Naive thymus-derived CD4-positive, alpha-beta T cell (primary cell): Measurements from ENCODE around the gene UBE3B. TPM values are rescaled to one million over a fixed set of nuclear protein-coding genes. Genes with fewer than 3 reads are reported as not detected.

Experiments
- ATAC-seq: fragments of 150-1000 bp; cut with Tn5 transposase; 2 replicates; pipeline ENCODE4 v1.10.0; 2021; ENCODE audit warnings: mild to moderate bottlenecking, moderate library complexity
- CTCF ChIA-PET: fragments of 350-600 bp; sonication (Branson Sonifier 250); formaldehyde crosslinking; loops from one replicate; lab custom pipeline; 2021; ENCODE audit warnings: antibody characterized with exemption; lab: Charles Lee
- POLR2A ChIA-PET: fragments of 350-600 bp; sonication (Branson Sonifier 250); formaldehyde crosslinking; loops from one replicate; lab custom pipeline; 2021; ENCODE audit warnings: antibody characterized with exemption, inconsistent platforms; lab: Charles Lee
- DNase-seq, 9 donors: peaks; one replicate each; pipeline versions ENCODE4 v3.0.0 to v3.0.0-alpha.2; 2020 to 2022; ENCODE audit warnings: mixed read lengths in 1 of 9
- H3K27ac ChIP-seq: one replicate; pipeline ENCODE4 v1.7.0; 2013; ENCODE audit warnings: mild to moderate bottlenecking, low read depth, low read length, moderate library complexity
- H3K27me3 ChIP-seq, 2 donors: one replicate each; pipeline ENCODE4 v1.7.0; 2013; ENCODE audit warnings: low read length in 2 of 2, mild to moderate bottlenecking in 2 of 2, moderate library complexity in 2 of 2; ENCODE audit not compliant: control insufficient read depth in 2 of 2, insufficient read depth in 2 of 2
- H3K36me3 ChIP-seq, 3 experiments: 1 replicate in 2 of 3; 2 replicates in 1 of 3; pipeline ENCODE4 v1.7.0; 2013; ENCODE audit warnings: low read length in 3 of 3, mild to moderate bottlenecking in 3 of 3, moderate library complexity in 1 of 3; ENCODE audit not compliant: insufficient read depth in 3 of 3, control insufficient read depth in 2 of 3
- H3K4me1 ChIP-seq, 2 donors: one replicate each; pipeline ENCODE4 v1.7.0; 2013; ENCODE audit warnings: low read length in 2 of 2, mild to moderate bottlenecking in 2 of 2, moderate library complexity in 1 of 2; ENCODE audit not compliant: control insufficient read depth in 2 of 2, insufficient read depth in 2 of 2
- H3K4me3 ChIP-seq: 2 replicates; pipeline ENCODE4 v1.7.0; 2013; ENCODE audit warnings: mild to moderate bottlenecking, low read length
- H3K9me3 ChIP-seq, 3 experiments: 1 replicate in 2 of 3; 2 replicates in 1 of 3; pipeline ENCODE4 v1.7.0; 2013; ENCODE audit warnings: low read length in 3 of 3; ENCODE audit not compliant: control insufficient read depth in 2 of 3
- H3K27ac Mint-ChIP-seq, 9 donors: one replicate each; pipeline ENCODE4 v1.8.0; 2020 to 2022; ENCODE audit warnings: mixed read lengths in 9 of 9, mild to moderate bottlenecking in 8 of 9, moderate library complexity in 5 of 9, inconsistent platforms in 2 of 9
- H3K27me3 Mint-ChIP-seq, 5 donors: one replicate each; pipeline ENCODE4 v1.8.0; 2021 to 2022; ENCODE audit warnings: mixed read lengths in 5 of 5, mild to moderate bottlenecking in 1 of 5
- H3K36me3 Mint-ChIP-seq, 5 donors: one replicate each; pipeline ENCODE4 v1.8.0; 2020 to 2022; ENCODE audit warnings: mixed read lengths in 5 of 5, mild to moderate bottlenecking in 3 of 5, inconsistent platforms in 1 of 5
- H3K4me1 Mint-ChIP-seq, 7 donors: one replicate each; pipeline ENCODE4 v1.8.0; 2020 to 2022; ENCODE audit warnings: mixed read lengths in 7 of 7, mild to moderate bottlenecking in 3 of 7, inconsistent platforms in 1 of 7
- H3K4me3 Mint-ChIP-seq, 10 donors: one replicate each; pipeline ENCODE4 v1.8.0; 2020 to 2022; ENCODE audit warnings: mild to moderate bottlenecking in 10 of 10, mixed read lengths in 10 of 10, moderate library complexity in 6 of 10, inconsistent platforms in 2 of 10
- H3K9me3 Mint-ChIP-seq, 11 donors: one replicate each; pipeline ENCODE4 v1.8.0; 2020 to 2022; ENCODE audit warnings: mixed read lengths in 11 of 11, mild to moderate bottlenecking in 4 of 11, inconsistent platforms in 1 of 11, moderate library complexity in 1 of 11
- intact Hi-C, 2 donors: fragments of 100-400 bp; cut with micrococcal nuclease; formaldehyde crosslinking; loops; one replicate each; pipeline ENCODE4 v1.15.1; 2023
- polyA plus RNA-seq, 2 donors: library from polyadenylated mRNA; unstranded; fragments of 300-500 nt; fragmentation: Illumina TruSeq; gene quantifications; one replicate each; pipeline ENCODE4 v1.2.3, GENCODE V29; 2021
- total RNA-seq, 6 experiments: library from RNA in 5 of 6; stranded (reverse) in 5 of 6; gene quantifications; 1 replicate in 5 of 6; 2 replicates in 1 of 6; pipeline ENCODE4 v1.2.3 and lab custom pipeline; 2021 to 2026

UBE3B gene
- total and polyA plus RNA-seq, 7 experiments from 2014 or later, result 20.2 to 62.8 (median 34.9) TPM

DNA sequence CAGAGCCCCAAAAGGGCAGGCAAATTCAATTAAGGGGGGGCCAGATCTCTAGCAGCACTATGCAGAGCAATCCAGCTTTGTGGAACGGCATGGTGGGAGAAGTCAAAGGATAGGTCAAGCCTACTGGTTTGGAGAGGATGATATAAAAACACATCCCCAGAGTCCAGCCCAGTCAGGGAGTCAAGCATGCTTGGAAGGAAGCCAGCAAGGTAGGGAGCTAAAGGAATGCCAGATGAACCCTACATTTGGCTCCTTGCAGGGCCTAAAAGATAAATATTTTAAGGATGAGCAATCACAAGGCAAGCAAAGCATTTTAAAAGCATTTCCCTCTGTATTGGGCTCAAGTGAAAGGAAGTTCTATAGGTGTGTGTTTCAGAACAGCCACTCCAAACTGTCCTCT, 21.7 kb upstream of the UBE3B start:
- H3K4me3 Mint-ChIP-seq, result no peak overlapping the region
- no peaks in the 10 kb centered on the region for H3K9me3 Mint-ChIP-seq
- intact Hi-C loops, result no loop called here
- no peaks in the 10 kb centered on the region for H3K4me1 ChIP-seq
- DNase-seq (no peak), ATAC-seq (no peak)
- peaks cover 10 to 45% (median 17%) of the 10 kb centered on the region in 7 donors for H3K4me1 Mint-ChIP-seq
- no peaks in the 10 kb centered on the region for H3K27me3 Mint-ChIP-seq
- no peak overlapping the region for H3K27ac ChIP-seq
- CTCF ChIA-PET, result no interaction called here
- H3K4me3 ChIP-seq, result no peak overlapping the region
- peaks cover 17 to 68% (median 25%) of the 10 kb centered on the region in 5 donors for H3K36me3 Mint-ChIP-seq
- H3K27ac Mint-ChIP-seq, result no peak overlapping the region
- H3K36me3 ChIP-seq, result peaks cover 22 to 97% (median 23%) of the 10 kb centered on the region in 3 experiments
- H3K27me3 ChIP-seq, result no peaks in the 10 kb centered on the region
- POLR2A ChIA-PET, result no interaction called here
- no peaks in the 10 kb centered on the region for H3K9me3 ChIP-seq

DNA sequence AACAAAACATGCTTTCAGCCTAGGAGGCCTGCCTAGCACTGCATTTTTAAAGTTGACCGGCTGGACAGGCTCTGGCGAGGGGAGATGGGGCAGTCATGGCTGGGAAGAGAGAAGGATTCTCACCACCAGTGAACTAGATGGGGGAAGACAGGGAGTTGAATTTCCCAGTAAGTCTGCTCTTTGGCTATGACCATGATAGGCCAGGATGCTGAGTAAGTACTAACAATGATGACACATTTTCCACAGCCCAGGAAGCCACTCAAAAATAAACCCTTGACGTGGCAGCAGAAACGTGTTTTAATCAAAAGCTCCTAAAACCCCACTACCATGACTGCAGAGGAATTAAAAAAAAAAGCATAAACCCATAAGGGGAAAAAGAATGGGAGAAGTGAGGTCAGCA, 19.3 kb upstream of the UBE3B start:
- intact Hi-C loops, result no loop called here
- Mint-ChIP-seq H3K27me3 (no peaks in the 10 kb centered on the region), H3K36me3 (peaks cover 15 to 54% (median 24%) of the 10 kb centered on the region in 5 donors), H3K4me3 (peak overlapping the region in 1 of 10 donors; percentile 7), H3K4me1 (peaks cover 31 to 62% (median 35%) of the 10 kb centered on the region in 7 donors), H3K27ac (peak overlapping the region in 3 of 9 donors; percentile 49 to 82 (median 71)), H3K9me3 (no peaks in the 10 kb centered on the region)
- Histone ChIP-seq H3K4me3 (no peak overlapping the region), H3K4me1 (peaks cover 0 to 16% of the 10 kb centered on the region in 2 donors), H3K27ac (no peak overlapping the region), H3K9me3 (no peaks in the 10 kb centered on the region), H3K27me3 (no peaks in the 10 kb centered on the region), H3K36me3 (peaks cover 19 to 73% (median 22%) of the 10 kb centered on the region in 3 experiments)
- ATAC-seq, result no peak
- CTCF ChIA-PET, result interaction anchor here (0.7 kb wide), 1 partner anchor 10 kb away, joined by 3 read pairs; no protein-coding TSS in a partner anchor
- no peak for DNase-seq
- POLR2A ChIA-PET, result no interaction called here

GRCh38 chr12:109458771-109459208, 18.6 kb upstream of the UBE3B start:
- no peaks in the 10 kb centered on the region for H3K27me3 Mint-ChIP-seq
- Histone ChIP-seq H3K36me3 (peaks cover 19 to 66% (median 22%) of the 10 kb centered on the region in 3 experiments), H3K27ac (no peak overlapping the region), H3K4me1 (peaks cover 0 to 22% of the 10 kb centered on the region in 2 donors), H3K9me3 (no peaks in the 10 kb centered on the region), H3K4me3 (no peak overlapping the region), H3K27me3 (no peaks in the 10 kb centered on the region)
- no peak for ATAC-seq
- H3K4me1 Mint-ChIP-seq, result peaks cover 38 to 69% (median 42%) of the 10 kb centered on the region in 7 donors
- no peak for DNase-seq
- peak overlapping the region in 1 of 10 donors; percentile 9 for H3K4me3 Mint-ChIP-seq
- ChIA-PET CTCF (no interaction called here), POLR2A (no interaction called here)
- no peaks in the 10 kb centered on the region for H3K9me3 Mint-ChIP-seq
- peak overlapping the region in 3 of 9 donors; percentile 5 to 58 (median 14) for H3K27ac Mint-ChIP-seq
- peaks cover 15 to 50% (median 24%) of the 10 kb centered on the region in 5 donors for H3K36me3 Mint-ChIP-seq
- intact Hi-C loops, result no loop called here

DNA sequence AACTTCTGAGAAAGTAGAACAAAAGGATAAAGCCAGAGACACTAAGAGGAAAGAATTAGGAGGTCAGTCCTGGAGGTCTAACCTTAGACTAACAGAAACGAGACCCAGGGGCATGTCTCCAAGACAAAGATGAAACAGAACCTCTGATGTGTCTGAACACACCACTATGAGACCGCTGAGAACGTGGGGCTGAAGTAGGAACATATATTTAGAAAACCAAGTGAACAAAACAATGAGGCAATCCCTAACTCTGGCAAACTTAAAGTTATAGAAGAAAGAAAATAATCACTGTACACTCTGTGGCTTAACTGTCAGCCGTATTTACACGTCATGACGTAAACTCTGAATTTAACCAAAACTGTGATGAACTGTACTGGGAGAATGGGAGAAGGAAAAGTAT, 18.2 kb upstream of the UBE3B start:
- H3K4me1 Mint-ChIP-seq, result peaks cover 39 to 70% (median 45%) of the 10 kb centered on the region in 7 donors
- peak overlapping the region in 1 of 10 donors; percentile 9 for H3K4me3 Mint-ChIP-seq
- no peaks in the 10 kb centered on the region for H3K27me3 ChIP-seq
- H3K9me3 ChIP-seq, result no peaks in the 10 kb centered on the region
- intact Hi-C loops, result no loop called here
- peaks cover 0 to 22% of the 10 kb centered on the region in 2 donors for H3K4me1 ChIP-seq
- ATAC-seq, result no peak
- peaks cover 14 to 45% (median 21%) of the 10 kb centered on the region in 5 donors for H3K36me3 Mint-ChIP-seq
- H3K9me3 Mint-ChIP-seq, result no peaks in the 10 kb centered on the region
- POLR2A ChIA-PET, result no interaction called here
- CTCF ChIA-PET, result no interaction called here
- no peak for DNase-seq
- H3K4me3 ChIP-seq, result no peak overlapping the region
- peaks cover 19 to 62% (median 22%) of the 10 kb centered on the region in 3 experiments for H3K36me3 ChIP-seq
- no peaks in the 10 kb centered on the region for H3K27me3 Mint-ChIP-seq
- H3K27ac ChIP-seq, result no peak overlapping the region
- H3K27ac Mint-ChIP-seq, result peak overlapping the region in 3 of 9 donors; percentile 5 to 58 (median 19)

DNA sequence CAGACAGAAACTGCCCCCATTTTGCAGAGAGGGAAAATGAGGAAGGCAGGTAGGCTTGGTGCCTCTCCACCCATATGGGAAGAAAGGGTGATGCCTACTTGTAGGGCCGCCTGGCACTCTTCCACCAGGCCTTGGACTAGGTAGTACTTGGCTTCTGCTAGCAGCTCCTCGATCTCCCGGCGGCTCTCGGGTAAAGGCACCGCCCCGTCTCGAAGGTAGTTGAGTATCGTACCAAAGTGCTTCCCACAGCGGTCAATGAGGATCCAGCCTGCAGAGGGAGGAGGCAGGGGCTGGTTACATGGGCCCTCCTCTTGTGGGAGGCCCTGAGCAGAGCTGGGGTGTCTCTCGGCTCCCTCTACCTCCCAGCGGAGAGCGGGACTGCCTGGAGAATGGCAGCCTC, 16.9 kb upstream of the UBE3B start:
- intact Hi-C loops, result no loop called here
- H3K9me3 Mint-ChIP-seq, result no peaks in the 10 kb centered on the region
- H3K4me3 Mint-ChIP-seq, result no peak overlapping the region
- H3K27ac ChIP-seq, result no peak overlapping the region
- H3K36me3 ChIP-seq, result peaks cover 12 to 62% (median 19%) of the 10 kb centered on the region in 3 experiments
- H3K27ac Mint-ChIP-seq, result peak overlapping the region in 1 of 9 donors; percentile 24
- DNase-seq (no peak), ATAC-seq (no peak)
- H3K4me3 ChIP-seq, result no peak overlapping the region
- peaks cover 12 to 40% (median 20%) of the 10 kb centered on the region in 5 donors for H3K36me3 Mint-ChIP-seq
- CTCF ChIA-PET, result no interaction called here
- H3K4me1 Mint-ChIP-seq, result peaks cover 48 to 82% (median 54%) of the 10 kb centered on the region in 7 donors
- H3K9me3 ChIP-seq, result no peaks in the 10 kb centered on the region
- H3K4me1 ChIP-seq, result peaks cover 0 to 22% of the 10 kb centered on the region in 2 donors
- no peaks in the 10 kb centered on the region for H3K27me3 Mint-ChIP-seq
- no peaks in the 10 kb centered on the region for H3K27me3 ChIP-seq
- POLR2A ChIA-PET, result no interaction called here

GRCh38 chr12:109461049-109461845, 16.2 kb upstream of the UBE3B start:
- Histone ChIP-seq H3K36me3 (peaks cover 11 to 62% (median 19%) of the 10 kb centered on the region in 3 experiments), H3K9me3 (no peaks in the 10 kb centered on the region), H3K4me3 (no peak overlapping the region), H3K4me1 (peaks cover 0 to 22% of the 10 kb centered on the region in 2 donors), H3K27me3 (no peaks in the 10 kb centered on the region), H3K27ac (no peak overlapping the region)
- Mint-ChIP-seq H3K4me3 (peak overlapping the region in 3 of 10 donors; percentile 7 to 45 (median 44)), H3K27ac (peak overlapping the region in 7 of 9 donors; percentile 10 to 79 (median 60)), H3K27me3 (no peaks in the 10 kb centered on the region), H3K36me3 (peaks cover 12 to 33% (median 20%) of the 10 kb centered on the region in 5 donors), H3K9me3 (no peaks in the 10 kb centered on the region), H3K4me1 (peaks cover 49 to 89% (median 61%) of the 10 kb centered on the region in 7 donors)
- intact Hi-C loops, result no loop called here
- POLR2A ChIA-PET, result interaction anchor here (1.1 kb wide), 1 partner anchor 11 kb away, joined by 4 read pairs; no protein-coding TSS in a partner anchor
- no peak for DNase-seq
- peak; percentile 72 for ATAC-seq
- CTCF ChIA-PET, result no interaction called here
